ENCODE results near the gene OXSR1. TPM values are rescaled to one million over a fixed set of nuclear protein-coding genes. Genes with fewer than 3 reads are reported as not detected.

The OXSR1 gene
- total RNA-seq, result 10 to 100 TPM; 57.3 to 59.9 TPM

GRCh38 chr3:38164952-38165721, at the start of gene OXSR1:
TSS of gene OXSR1 (plus strand) at chr3:38165537. CDS start at chr3:38165877, 340 bp downstream.
- H3K27ac Mint-ChIP-seq, result peak within 1 kb of the TSS; percentile 100
- peaks cover 36% of the 10 kb centered on the region for H3K4me1 Mint-ChIP-seq
- H3K9me3 Mint-ChIP-seq, result no peaks in the 10 kb centered on the region
- DNase-seq, result peak; percentile 95
- peaks cover 35% of the 10 kb centered on the region for H3K36me3 Mint-ChIP-seq
- no peaks in the 10 kb centered on the region for H3K27me3 Mint-ChIP-seq
- H3K4me3 Mint-ChIP-seq, result peak within 1 kb of the TSS; percentile 89

DNA sequence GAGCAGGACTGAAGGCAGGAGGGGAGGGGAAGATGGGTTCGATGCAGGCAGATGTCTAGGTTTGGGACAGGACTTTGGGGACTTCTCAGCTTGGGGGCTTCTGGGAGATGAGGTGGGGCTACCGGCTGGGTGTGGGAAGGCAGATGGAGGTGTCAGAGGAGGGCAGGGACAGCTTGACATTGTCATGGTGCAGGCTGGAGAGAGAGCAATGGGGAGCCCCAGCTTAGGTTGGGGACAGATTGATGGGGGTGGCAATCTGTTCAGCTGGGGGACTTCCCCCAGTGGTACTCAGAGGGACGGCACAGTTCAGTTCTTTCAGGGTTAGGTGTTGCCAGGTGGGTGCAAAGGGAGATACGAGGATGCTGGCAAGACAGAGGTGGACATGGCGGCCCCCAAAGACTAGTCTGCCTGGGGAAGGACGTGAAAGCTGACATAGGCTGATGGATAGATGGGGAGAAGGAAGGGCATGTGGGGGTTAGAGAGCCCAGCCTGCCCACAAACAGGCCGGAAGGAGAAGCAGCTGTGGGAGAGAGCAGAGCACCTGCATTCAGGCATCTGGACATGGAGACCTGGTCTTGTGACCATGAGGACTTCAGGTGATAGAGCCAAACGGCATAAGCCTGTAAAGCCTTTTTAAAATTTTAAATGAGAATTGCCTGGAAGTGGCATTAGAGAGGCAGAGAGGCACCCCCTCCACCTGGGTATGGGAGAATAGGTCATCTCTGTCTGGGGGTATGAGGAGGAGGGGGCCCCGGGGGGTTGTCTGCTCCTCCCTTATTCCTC, 49.5 kb upstream of the OXSR1 start:
- no peak overlapping the region for H3K4me3 Mint-ChIP-seq
- DNase-seq, result no peak
- H3K27me3 Mint-ChIP-seq, result no peaks in the 10 kb centered on the region
- no peaks in the 10 kb centered on the region for H3K9me3 Mint-ChIP-seq
- H3K27ac Mint-ChIP-seq, result no peak overlapping the region
- peaks cover 2% of the 10 kb centered on the region for H3K36me3 Mint-ChIP-seq
- peaks cover 7% of the 10 kb centered on the region for H3K4me1 Mint-ChIP-seq

DNA sequence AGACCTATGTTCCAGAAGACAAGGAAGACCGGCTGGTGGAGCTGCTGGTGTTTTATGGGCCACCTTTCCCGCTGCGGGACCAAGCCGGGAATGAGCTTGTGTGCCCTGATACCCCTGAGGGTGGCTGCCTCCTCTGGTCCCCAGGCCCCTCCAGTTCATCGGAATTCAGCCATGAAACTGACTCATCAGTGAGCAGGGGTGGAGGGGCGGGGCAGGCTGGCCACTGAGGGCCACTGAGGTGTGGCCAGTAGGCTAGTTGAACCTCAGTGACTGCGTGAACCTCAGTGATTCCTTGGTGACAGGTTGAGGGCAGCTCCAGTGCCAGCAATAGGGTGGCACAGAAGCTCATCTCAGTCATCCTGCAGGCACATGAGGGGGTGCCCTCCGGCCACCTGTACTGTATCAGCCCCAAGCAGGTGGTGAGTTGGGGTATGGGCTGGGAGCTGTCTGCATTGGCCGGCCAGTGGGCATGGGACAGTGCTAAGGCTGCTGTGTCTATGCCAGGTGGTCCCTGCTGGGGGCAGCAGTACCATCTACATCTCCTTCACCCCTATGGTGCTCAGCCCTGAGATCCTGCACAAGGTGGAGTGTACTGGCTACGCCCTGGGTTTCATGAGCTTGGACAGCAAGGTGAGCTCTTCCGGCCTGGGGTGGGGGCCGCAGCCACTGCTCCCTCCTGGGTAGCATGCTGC, 48.7 kb upstream of the OXSR1 start:
- Mint-ChIP-seq H3K27me3 (no peaks in the 10 kb centered on the region), H3K9me3 (no peaks in the 10 kb centered on the region), H3K36me3 (peaks cover 2% of the 10 kb centered on the region), H3K27ac (no peak overlapping the region), H3K4me1 (peaks cover 7% of the 10 kb centered on the region), H3K4me3 (no peak overlapping the region)
- no peak for DNase-seq

DNA sequence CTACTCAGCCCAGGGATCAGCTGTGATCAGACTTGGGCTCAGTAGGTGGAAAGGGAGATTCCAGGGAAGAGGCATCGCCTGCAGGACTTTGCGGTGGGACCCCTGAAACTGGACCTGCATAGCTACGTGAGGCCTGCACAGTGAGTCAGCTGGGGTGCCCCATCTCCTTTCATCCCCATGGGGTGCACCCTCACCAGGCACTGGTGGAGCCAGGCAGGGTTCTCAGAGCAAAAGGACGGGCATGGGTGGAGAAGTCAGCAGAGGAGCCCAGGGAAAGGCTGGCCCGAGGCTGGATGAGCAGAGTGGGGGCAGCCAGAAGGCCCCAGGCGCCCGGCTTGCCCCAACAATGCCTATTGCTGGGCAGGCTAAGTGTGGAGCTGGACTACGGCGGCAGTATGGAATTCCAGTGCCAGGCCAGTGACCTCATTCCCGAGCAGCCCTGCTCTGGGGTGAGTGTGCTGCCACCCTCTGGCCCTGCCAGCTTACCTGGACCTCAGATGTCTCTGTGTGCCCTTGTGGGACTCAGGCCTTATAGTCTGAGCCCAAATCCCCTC, 48.1 kb upstream of the OXSR1 start:
- Mint-ChIP-seq H3K4me3 (no peak overlapping the region), H3K27me3 (no peaks in the 10 kb centered on the region)

GRCh38 chr3:38117748-38118420, 47.5 kb upstream of the OXSR1 start:
- Mint-ChIP-seq H3K4me1 (peaks cover 11% of the 10 kb centered on the region), H3K27me3 (no peaks in the 10 kb centered on the region), H3K4me3 (no peak overlapping the region), H3K27ac (no peak overlapping the region), H3K9me3 (no peaks in the 10 kb centered on the region), H3K36me3 (peaks cover 5% of the 10 kb centered on the region)
- peak; percentile 75 for DNase-seq

More for the DNA sequence above, 48.1 kb upstream of the OXSR1 start:
- Mint-ChIP-seq H3K9me3 (no peaks in the 10 kb centered on the region), H3K27ac (no peak overlapping the region), H3K36me3 (peaks cover 2% of the 10 kb centered on the region), H3K4me1 (peaks cover 7% of the 10 kb centered on the region)
- no peak for DNase-seq

DNA sequence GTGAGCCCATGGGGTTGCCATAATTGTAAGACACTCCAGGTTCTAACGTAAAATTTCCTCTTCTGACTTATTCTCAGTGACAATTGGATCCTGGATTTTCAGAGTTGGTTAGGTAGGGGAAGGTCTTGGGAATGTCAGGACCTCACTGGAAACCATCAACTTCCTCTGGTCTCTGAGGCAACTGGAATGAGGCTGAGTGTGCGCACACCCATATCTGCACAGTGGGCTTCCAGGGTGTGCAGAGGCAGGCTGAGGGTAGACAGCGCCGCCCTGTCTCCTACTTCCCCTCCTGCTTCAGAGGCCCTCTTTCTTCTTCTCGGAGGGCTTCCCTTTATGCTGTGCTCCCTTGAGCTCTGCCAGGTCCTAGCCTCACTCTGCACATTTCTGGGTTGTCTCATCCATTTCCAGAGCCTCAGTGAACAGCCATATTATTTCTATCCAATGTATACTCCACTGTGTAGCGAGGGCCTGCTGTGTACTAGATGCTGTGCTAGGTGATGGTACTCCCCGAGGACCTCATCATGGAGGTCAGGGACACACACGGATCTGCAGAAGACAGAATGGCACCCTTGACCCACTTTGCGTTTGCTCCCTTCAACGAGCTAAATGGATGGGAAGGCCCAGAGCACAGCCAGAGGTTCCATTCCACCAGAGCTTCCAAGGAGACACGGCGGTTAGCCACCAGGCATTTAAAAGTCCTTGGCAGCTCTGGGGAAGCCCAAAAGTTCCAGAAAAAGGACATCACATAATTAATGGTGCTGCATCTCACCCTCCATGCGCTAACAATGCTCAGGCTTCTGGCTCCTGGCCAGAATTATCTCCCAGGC, 46.7 kb upstream of the OXSR1 start:
- Mint-ChIP-seq H3K9me3 (no peaks in the 10 kb centered on the region), H3K4me1 (peaks cover 14% of the 10 kb centered on the region), H3K4me3 (no peak overlapping the region), H3K36me3 (peaks cover 9% of the 10 kb centered on the region), H3K27ac (peak overlapping the region; percentile 40), H3K27me3 (no peaks in the 10 kb centered on the region)
- no peak for DNase-seq

GRCh38 chr3:38119248-38119544, 46.1 kb upstream of the OXSR1 start:
- H3K9me3 Mint-ChIP-seq, result no peaks in the 10 kb centered on the region
- peaks cover 9% of the 10 kb centered on the region for H3K36me3 Mint-ChIP-seq
- no peaks in the 10 kb centered on the region for H3K27me3 Mint-ChIP-seq
- H3K4me1 Mint-ChIP-seq, result peaks cover 14% of the 10 kb centered on the region
- H3K4me3 Mint-ChIP-seq, result no peak overlapping the region
- DNase-seq, result no peak
- peak overlapping the region; percentile 40 for H3K27ac Mint-ChIP-seq

DNA sequence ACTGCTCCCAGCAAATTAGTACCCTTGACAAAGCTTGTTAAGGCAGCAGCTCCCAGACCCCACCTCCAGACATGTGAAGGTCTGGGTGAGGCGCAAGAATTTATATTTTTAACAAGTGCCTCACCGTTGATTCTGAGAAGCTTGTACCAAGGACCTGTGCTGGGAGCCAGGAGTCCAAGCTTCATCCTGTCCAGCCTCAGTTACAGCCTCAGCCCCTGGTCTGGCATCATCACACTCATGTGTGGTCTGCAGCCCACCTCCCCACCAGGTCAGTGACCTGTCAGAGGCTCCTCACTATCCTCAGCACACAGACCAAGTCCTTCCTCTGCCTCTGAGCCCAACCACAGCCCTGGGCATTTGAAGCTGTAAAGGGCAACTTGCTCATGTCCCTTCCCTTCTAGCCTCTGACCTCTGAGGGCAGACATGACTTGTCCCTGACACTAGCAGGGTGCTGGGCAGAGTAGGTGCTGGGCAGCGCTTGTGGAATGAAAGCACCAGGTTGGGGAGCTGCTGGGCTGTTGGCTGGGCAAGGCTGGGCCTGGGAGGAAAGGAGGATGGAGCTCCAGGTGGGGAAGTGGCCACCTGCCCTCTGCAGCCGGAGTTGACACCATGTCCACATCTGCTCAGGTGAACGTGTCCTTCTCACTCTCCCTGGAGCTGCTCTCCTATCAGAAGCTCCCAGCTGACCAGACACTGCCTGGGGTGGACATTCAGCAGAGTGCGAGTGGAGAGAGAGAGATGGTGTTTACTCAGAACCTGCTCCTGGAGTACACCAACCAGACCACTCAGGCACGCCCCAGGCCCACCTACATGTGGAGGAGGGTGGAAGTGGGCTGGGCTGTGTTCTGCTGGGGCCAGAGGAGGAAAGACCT, 45.3 kb upstream of the OXSR1 start:
- Mint-ChIP-seq H3K9me3 (no peaks in the 10 kb centered on the region), H3K27ac (no peak overlapping the region)
- no peak for DNase-seq

DNA sequence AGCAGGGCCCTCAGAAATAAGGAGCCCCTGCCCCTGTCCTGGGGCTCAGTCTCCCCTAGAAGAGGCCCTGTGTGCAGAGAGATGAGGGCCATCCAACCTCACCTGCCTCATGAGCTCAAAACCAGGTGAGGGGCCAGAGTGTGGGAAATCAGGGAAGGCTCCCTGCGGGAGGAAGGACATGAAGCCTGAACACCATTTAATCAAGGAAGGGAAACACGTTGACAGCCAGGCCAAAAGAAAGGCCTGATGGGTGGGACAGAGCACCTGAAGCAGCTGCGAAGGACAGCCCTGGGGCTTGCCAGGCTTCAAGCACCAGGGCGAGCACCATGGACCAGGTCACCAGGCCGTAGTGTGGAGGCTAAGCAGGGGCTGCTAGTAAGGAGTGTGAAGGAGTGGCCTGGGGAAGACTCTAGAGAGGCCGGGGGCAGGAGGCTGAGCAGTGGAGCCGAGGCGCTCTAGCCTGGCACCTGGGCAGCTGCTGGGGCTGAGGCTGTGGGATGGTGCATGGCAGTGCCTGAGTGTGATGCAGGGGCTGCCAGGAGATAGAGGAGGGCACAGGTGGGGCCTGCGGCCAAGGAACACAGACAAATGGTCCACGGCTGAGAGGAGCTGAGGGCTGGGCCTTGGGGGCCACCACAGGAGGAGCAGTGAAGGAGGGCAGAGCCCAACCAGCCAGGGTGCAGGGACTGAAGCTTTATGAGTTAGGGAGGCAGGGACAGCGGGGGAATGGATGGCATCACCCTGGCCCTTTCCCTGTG, 44.5 kb upstream of the OXSR1 start:
- H3K4me1 Mint-ChIP-seq, result peaks cover 10% of the 10 kb centered on the region
- peaks cover 15% of the 10 kb centered on the region for H3K36me3 Mint-ChIP-seq
- no peak overlapping the region for H3K4me3 Mint-ChIP-seq
- H3K9me3 Mint-ChIP-seq, result no peaks in the 10 kb centered on the region
- H3K27me3 Mint-ChIP-seq, result no peaks in the 10 kb centered on the region
- DNase-seq, result no peak
- peak overlapping the region; percentile 63 for H3K27ac Mint-ChIP-seq

More for the DNA sequence above, 45.3 kb upstream of the OXSR1 start:
- Mint-ChIP-seq H3K27me3 (no peaks in the 10 kb centered on the region), H3K36me3 (peaks cover 12% of the 10 kb centered on the region), H3K4me3 (no peak overlapping the region), H3K4me1 (peaks cover 14% of the 10 kb centered on the region)

- Mint-ChIP-seq H3K27ac (no peak overlapping the region), H3K27me3 (no peaks in the 10 kb centered on the region), H3K4me1 (peaks cover 10% of the 10 kb centered on the region), H3K9me3 (no peaks in the 10 kb centered on the region), H3K36me3 (peaks cover 15% of the 10 kb centered on the region), H3K4me3 (no peak overlapping the region)
- no peak for DNase-seq
Measured at GRCh38 chr3:38121451-38121831, 43.9 kb upstream of the OXSR1 start.

GRCh38 chr3:38121832-38122461, 43.4 kb upstream of the OXSR1 start:
- Mint-ChIP-seq H3K4me1 (peaks cover 10% of the 10 kb centered on the region), H3K9me3 (no peaks in the 10 kb centered on the region), H3K27me3 (no peaks in the 10 kb centered on the region), H3K4me3 (no peak overlapping the region), H3K27ac (no peak overlapping the region), H3K36me3 (peaks cover 15% of the 10 kb centered on the region)
- DNase-seq, result no peak

DNA sequence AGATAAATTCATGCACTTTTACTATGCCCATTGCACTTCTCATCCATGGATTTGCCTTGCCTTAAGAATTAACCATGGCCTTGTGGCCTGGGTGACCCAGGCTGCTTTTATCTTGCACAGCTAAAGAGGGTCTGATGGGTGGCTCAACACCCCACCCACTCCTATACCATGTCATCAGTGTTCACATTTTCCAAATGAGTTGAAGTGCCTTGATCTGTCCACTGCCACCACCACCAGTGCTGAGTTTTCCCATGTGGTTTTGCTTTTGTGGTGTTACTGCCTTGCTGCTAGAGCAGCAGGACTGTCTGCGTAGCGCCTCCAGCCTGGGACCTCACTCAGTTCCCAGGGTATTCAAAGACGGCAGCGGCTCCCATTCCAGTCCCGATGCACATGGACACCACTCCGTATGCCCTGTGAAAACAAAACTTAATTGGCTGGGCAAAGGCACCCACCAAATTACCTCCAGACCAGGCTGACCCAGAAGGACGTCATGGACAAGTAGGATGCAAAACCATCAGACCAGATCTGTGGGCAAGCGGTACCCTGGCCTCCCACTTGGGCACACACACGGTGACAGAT, 42.5 kb upstream of the OXSR1 start:
- H3K27me3 Mint-ChIP-seq, result no peaks in the 10 kb centered on the region
- DNase-seq, result no peak
- H3K27ac Mint-ChIP-seq, result peak overlapping the region; percentile 54
- peaks cover 15% of the 10 kb centered on the region for H3K36me3 Mint-ChIP-seq
- no peak overlapping the region for H3K4me3 Mint-ChIP-seq
- H3K9me3 Mint-ChIP-seq, result no peaks in the 10 kb centered on the region
- peaks cover 10% of the 10 kb centered on the region for H3K4me1 Mint-ChIP-seq
